Trophoblast cell (in vitro differentiated cells and primary cell): ENCODE results near the gene NXPH2.
A peak's percentile ranks its signal among the peaks of the same experiment; 100 is the strongest.

Source experiments
- DNase-seq, 2 donors: peaks; one replicate each; pipeline ENCODE4 v3.0.0-alpha.2; 2016
- H2AFZ ChIP-seq: 2 replicates; pipeline ENCODE4 v1.6.1; 2013; ENCODE audit warnings: low read length, moderate library complexity, mild to moderate bottlenecking; ENCODE audit not compliant: insufficient read depth, poor library complexity
- H2AK5ac ChIP-seq: 2 replicates; pipeline ENCODE4 v1.6.1; 2013; ENCODE audit warnings: mild to moderate bottlenecking, low read length
- H2BK120ac ChIP-seq: 2 replicates; pipeline ENCODE4 v1.6.1; 2013; ENCODE audit warnings: low read length, mild to moderate bottlenecking, moderate library complexity; ENCODE audit not compliant: insufficient read depth, poor library complexity
- H2BK12ac ChIP-seq: 2 replicates; pipeline ENCODE4 v1.6.1; 2013; ENCODE audit warnings: mild to moderate bottlenecking, low read length, moderate library complexity
- H2BK5ac ChIP-seq: 2 replicates; pipeline ENCODE4 v1.6.1; 2013; ENCODE audit warnings: low read length, low read depth, moderate library complexity, mild to moderate bottlenecking; ENCODE audit not compliant: poor library complexity
- H3K14ac ChIP-seq: 2 replicates; pipeline ENCODE4 v1.6.1; 2013; ENCODE audit warnings: mild to moderate bottlenecking, low read length
- H3K18ac ChIP-seq: 2 replicates; pipeline ENCODE4 v1.6.1; 2013; ENCODE audit warnings: mild to moderate bottlenecking, low read length
- H3K23ac ChIP-seq: 2 replicates; pipeline ENCODE4 v1.6.1; 2013; ENCODE audit warnings: low read length
- H3K27ac ChIP-seq: 2 replicates; pipeline ENCODE4 v1.5.1; 2013; ENCODE audit warnings: low read depth, mild to moderate bottlenecking, inconsistent platforms, low read length, moderate library complexity
- H3K27me3 ChIP-seq: 2 replicates; pipeline ENCODE4 v1.6.1; 2013; ENCODE audit warnings: inconsistent platforms, mild to moderate bottlenecking, low read length, moderate library complexity; ENCODE audit not compliant: insufficient read depth
- H3K36me3 ChIP-seq, 2 experiments: 1 replicate in 1 of 2; 2 replicates in 1 of 2; pipeline ENCODE4 v1.6.1; 2013; ENCODE audit warnings: low read length in 2 of 2, mild to moderate bottlenecking in 2 of 2, moderate library complexity in 1 of 2; ENCODE audit not compliant: insufficient read depth in 2 of 2, control insufficient read depth in 1 of 2
- H3K4ac ChIP-seq: 2 replicates; pipeline ENCODE4 v1.6.1; 2013; ENCODE audit warnings: low read depth, mild to moderate bottlenecking, low read length, moderate library complexity
- H3K4me1 ChIP-seq, 2 experiments: 1 replicate in 1 of 2; 2 replicates in 1 of 2; pipeline ENCODE4 v1.6.1; 2013; ENCODE audit warnings: low read length in 2 of 2, mild to moderate bottlenecking in 2 of 2, moderate library complexity in 1 of 2; ENCODE audit not compliant: insufficient read depth in 2 of 2, control insufficient read depth in 1 of 2
- H3K4me2 ChIP-seq: 2 replicates; pipeline ENCODE4 v1.6.1; 2013; ENCODE audit warnings: inconsistent platforms, mild to moderate bottlenecking, low read length, moderate library complexity
- H3K4me3 ChIP-seq: 2 replicates; pipeline ENCODE4 v1.5.1; 2013; ENCODE audit warnings: mild to moderate bottlenecking, low read depth, low read length, inconsistent platforms
- H3K79me1 ChIP-seq: one replicate; pipeline ENCODE4 v1.6.1; 2013; ENCODE audit warnings: low read length
- H3K79me2 ChIP-seq: 2 replicates; pipeline ENCODE4 v1.6.1; 2013; ENCODE audit warnings: low read length, mild to moderate bottlenecking; ENCODE audit not compliant: control insufficient read depth, insufficient read depth, poor library complexity
- H3K9ac ChIP-seq: 2 replicates; pipeline ENCODE4 v1.6.1; 2013; ENCODE audit warnings: mild to moderate bottlenecking, low read length
- H3K9me3 ChIP-seq: 2 replicates; pipeline ENCODE4 v1.6.1; 2013; ENCODE audit warnings: low read depth, mild to moderate bottlenecking, control low read depth, inconsistent platforms, low read length; ENCODE audit not compliant: insufficient read depth
- H4K12ac ChIP-seq: 2 replicates; pipeline ENCODE4 v1.6.1; 2013; ENCODE audit warnings: low read depth, mild to moderate bottlenecking, low read length, moderate library complexity
- H4K8ac ChIP-seq: 2 replicates; pipeline ENCODE4 v1.6.1; 2013; ENCODE audit warnings: low read depth, mild to moderate bottlenecking, low read length, moderate library complexity
- H4K91ac ChIP-seq: one replicate; pipeline ENCODE4 v1.6.1; 2013; ENCODE audit warnings: low read depth, mild to moderate bottlenecking, low read length, moderate library complexity
- WGBS: extraction: QIAGEN DNeasy Blood & Tissue Kit; methylation state at CpG from one replicate; pipeline ENCODE4 v1.1.7; 2013; ENCODE audit warnings: missing lambda C conversion rate; ENCODE audit not compliant: insufficient read length, insufficient coverage; ENCODE audit errors: extremely low coverage; 5-methylcytosine and 5-hydroxymethylcytosine counted together

Gene NXPH2

DNA sequence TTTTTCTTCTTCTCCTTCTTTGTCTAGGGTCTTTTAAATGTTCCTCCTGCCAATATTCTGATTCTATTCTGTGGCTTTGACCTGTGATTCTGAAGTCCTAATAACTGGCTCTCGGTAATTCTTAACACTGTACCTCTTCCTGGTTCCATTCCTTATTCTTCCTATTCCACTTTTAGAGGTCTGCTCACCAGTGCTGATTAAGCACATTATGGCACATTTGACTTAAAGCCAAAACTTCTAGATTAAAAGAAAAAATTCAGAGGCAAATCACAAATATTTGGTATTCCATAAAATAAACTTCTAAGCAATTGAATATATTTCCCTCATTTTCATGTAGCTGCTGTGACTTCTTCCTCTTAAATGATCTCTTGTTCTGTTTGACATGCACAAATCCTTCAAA is 47.5 kb downstream of the NXPH2 start:
- Histone ChIP-seq H3K14ac (no peak overlapping the region), H3K79me2 (no peaks in the 10 kb centered on the region), H3K4me2 (no peak overlapping the region), H3K27me3 (no peaks in the 10 kb centered on the region), H3K79me1 (no peaks in the 10 kb centered on the region), H4K12ac (no peak overlapping the region), H3K27ac (no peak overlapping the region), H3K18ac (no peak overlapping the region), H4K8ac (no peak overlapping the region), H3K36me3 (peaks cover 2 to 7% of the 10 kb centered on the region in 2 experiments), H2BK5ac (no peak overlapping the region), H2BK120ac (no peak overlapping the region), H2AK5ac (no peak overlapping the region), H3K9ac (no peak overlapping the region), H3K4me1 (no peaks in the 10 kb centered on the region), H3K4ac (no peak overlapping the region), H2BK12ac (no peak overlapping the region), H2AFZ (no peak overlapping the region), H3K9me3 (peaks cover 4% of the 10 kb centered on the region), H4K91ac (no peak overlapping the region), H3K23ac (no peak overlapping the region), H3K4me3 (no peak overlapping the region)
- no CpG with 5 or more reads among the region's 1 CpG for WGBS
- no peak for DNase-seq

- H3K4me3 ChIP-seq, result no peak overlapping the region
- no peak overlapping the region for H4K12ac ChIP-seq
- no peak overlapping the region for H3K18ac ChIP-seq
- no peak overlapping the region for H4K91ac ChIP-seq
- H3K27me3 ChIP-seq, result no peaks in the 10 kb centered on the region
- no peaks in the 10 kb centered on the region for H3K4me1 ChIP-seq
- no peak overlapping the region for H3K23ac ChIP-seq
- DNase-seq, result no peak
- no peaks in the 10 kb centered on the region for H3K79me2 ChIP-seq
- H2BK120ac ChIP-seq, result no peak overlapping the region
- no peak overlapping the region for H3K14ac ChIP-seq
- no CpG with 5 or more reads among the region's 3 CpGs for WGBS
- no peaks in the 10 kb centered on the region for H3K79me1 ChIP-seq
- H3K27ac ChIP-seq, result no peak overlapping the region
- H3K36me3 ChIP-seq, result no peaks in the 10 kb centered on the region
- H2BK5ac ChIP-seq, result no peak overlapping the region
- H3K4me2 ChIP-seq, result no peak overlapping the region
- no peak overlapping the region for H2AFZ ChIP-seq
- no peak overlapping the region for H3K9ac ChIP-seq
- no peak overlapping the region for H2AK5ac ChIP-seq
- no peaks in the 10 kb centered on the region for H3K9me3 ChIP-seq
- H3K4ac ChIP-seq, result no peak overlapping the region
- H4K8ac ChIP-seq, result no peak overlapping the region
- no peak overlapping the region for H2BK12ac ChIP-seq
Measured at GRCh38 chr2:138730497-138731030, 49.6 kb downstream of the NXPH2 start.

GRCh38 chr2:138727956-138728355 is 52.2 kb downstream of the NXPH2 start:
- Histone ChIP-seq H3K27ac (no peak overlapping the region), H3K9me3 (no peaks in the 10 kb centered on the region), H3K4me2 (no peak overlapping the region), H3K79me1 (no peaks in the 10 kb centered on the region), H3K9ac (no peak overlapping the region), H3K27me3 (no peaks in the 10 kb centered on the region), H3K23ac (no peak overlapping the region), H4K8ac (no peak overlapping the region), H2BK12ac (no peak overlapping the region), H4K91ac (no peak overlapping the region), H3K36me3 (peaks cover 0 to 2% of the 10 kb centered on the region in 2 experiments), H2BK5ac (no peak overlapping the region), H3K18ac (no peak overlapping the region), H2AK5ac (no peak overlapping the region), H4K12ac (no peak overlapping the region), H3K4ac (no peak overlapping the region), H3K14ac (no peak overlapping the region), H3K79me2 (no peaks in the 10 kb centered on the region), H2AFZ (no peak overlapping the region), H3K4me1 (no peaks in the 10 kb centered on the region), H3K4me3 (no peak overlapping the region), H2BK120ac (no peak overlapping the region)
- no peak for DNase-seq
- WGBS, result no CpG with 5 or more reads among the region's 1 CpG

DNA sequence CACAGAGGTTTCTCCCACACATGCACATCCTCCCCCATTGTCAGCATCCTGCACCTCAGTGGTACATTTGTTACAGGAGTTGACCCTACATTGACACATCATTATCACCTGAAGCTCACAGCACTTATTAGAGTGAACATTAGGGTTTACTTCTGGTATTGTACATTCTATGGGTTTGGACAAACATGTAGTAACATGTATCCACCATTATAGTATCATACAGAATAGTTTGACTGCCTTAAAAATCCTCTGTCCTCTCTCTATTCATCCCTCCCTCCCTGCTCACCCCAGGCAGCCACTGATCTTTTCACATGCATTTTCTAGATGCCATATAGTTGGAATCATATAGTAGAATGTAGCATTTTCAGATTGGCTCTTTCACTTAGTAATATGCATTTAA is 53.5 kb downstream of the NXPH2 start:
- Histone ChIP-seq H3K14ac (no peak overlapping the region), H3K4me2 (no peak overlapping the region)

More for the DNA sequence above, 53.5 kb downstream of the NXPH2 start:
- Histone ChIP-seq H3K79me2 (no peaks in the 10 kb centered on the region), H4K12ac (no peak overlapping the region), H3K27ac (no peak overlapping the region), H3K4me1 (no peaks in the 10 kb centered on the region), H3K18ac (no peak overlapping the region), H3K27me3 (no peaks in the 10 kb centered on the region), H3K4ac (no peak overlapping the region), H4K91ac (no peak overlapping the region), H3K9ac (no peak overlapping the region), H2AFZ (no peak overlapping the region), H3K4me3 (no peak overlapping the region), H2AK5ac (no peak overlapping the region), H3K9me3 (no peaks in the 10 kb centered on the region), H3K79me1 (no peaks in the 10 kb centered on the region), H3K36me3 (peaks cover 0 to 2% of the 10 kb centered on the region in 2 experiments), H2BK120ac (no peak overlapping the region), H2BK5ac (no peak overlapping the region), H4K8ac (no peak overlapping the region), H3K23ac (no peak overlapping the region), H2BK12ac (no peak overlapping the region)
- DNase-seq, result peak in 1 of 2 donors; percentile 17
